ENCODE measurements around the gene CCDC138. TPM values are rescaled to one million over a fixed set of nuclear protein-coding genes. Genes with fewer than 3 reads are reported as not detected.

The CCDC138 gene
- 2.8 and 3.1 TPM in 2 replicates for total RNA-seq

GRCh38 chr2:108786354-108787215 is at the start of gene CCDC138:
Gene CCDC138 (plus strand): TSS chr2:108786771. CDS start chr2:108786823, 52 bp downstream.

Other genes starting within 250 kb of the CCDC138 start
- gene RANBP2, start 67.3 kb upstream of the CCDC138 start, total RNA-seq: 49.4 and 63.2 TPM in 2 replicates
- not detected in 2 replicates for gene EDAR, start 202.4 kb downstream of the CCDC138 start, total RNA-seq